MCF 10A (cell line): ENCODE data around the gene CXCL12. TPM values are rescaled to one million over a fixed set of nuclear protein-coding genes. Genes with fewer than 3 reads are reported as not detected.

Experiments
- BruUV-seq: library from RNA; stranded (reverse); fragments of 400-500 nt; replicated peaks from 2 replicates; lab custom pipeline; 2021; lab: Mats Ljungman, UMichigan
- CTCF ChIA-PET: fragments of 300-600 bp; sonication (Branson Sonifier 250); formaldehyde crosslinking; extraction: SDS; loops from one replicate; lab custom pipeline; 2021; ENCODE audit warnings: antibody characterized with exemption, inconsistent platforms; lab: Yijun Ruan, JAX
- POLR2A ChIA-PET: fragments of 300-600, 350-650 bp; sonication (Branson Sonifier 250); formaldehyde crosslinking; extraction: SDS; loops from one replicate; lab custom pipeline; 2020; ENCODE audit warnings: antibody characterized with exemption, inconsistent platforms; lab: Yijun Ruan, JAX
- DNase-seq: peaks from one replicate; pipeline ENCODE4 v3.0.0-alpha.2; 2018; ENCODE audit not compliant: unreplicated experiment
- H3K27ac Mint-ChIP-seq: one replicate; pipeline ENCODE4 v1.8.0; 2022; ENCODE audit warnings: mild to moderate bottlenecking, low read depth, mixed read lengths; ENCODE audit not compliant: unreplicated experiment
- H3K27me3 Mint-ChIP-seq: one replicate; pipeline ENCODE4 v1.8.0; 2022; ENCODE audit warnings: mixed read lengths; ENCODE audit not compliant: insufficient read depth, unreplicated experiment
- H3K36me3 Mint-ChIP-seq: one replicate; pipeline ENCODE4 v1.8.0; 2022; ENCODE audit warnings: mild to moderate bottlenecking, moderate library complexity, mixed read lengths; ENCODE audit not compliant: insufficient read depth, unreplicated experiment
- H3K4me1 Mint-ChIP-seq: one replicate; pipeline ENCODE4 v1.8.0; 2022; ENCODE audit warnings: mixed read lengths; ENCODE audit not compliant: insufficient read depth, unreplicated experiment
- H3K4me3 Mint-ChIP-seq: one replicate; pipeline ENCODE4 v1.8.0; 2022; ENCODE audit warnings: mild to moderate bottlenecking, moderate library complexity, mixed read lengths; ENCODE audit not compliant: unreplicated experiment
- H3K9me3 Mint-ChIP-seq: one replicate; pipeline ENCODE4 v1.8.0; 2022; ENCODE audit warnings: mixed read lengths; ENCODE audit not compliant: unreplicated experiment
- CTCF ChIP-seq: fragments of 200-600 bp; IDR thresholded peaks from one replicate; pipeline ENCODE4 v1.8.0; 2022; ENCODE audit warnings: antibody characterized with exemption, mild to moderate bottlenecking; ENCODE audit not compliant: unreplicated experiment
- intact Hi-C: fragments of 100-400 bp; cut with micrococcal nuclease; formaldehyde crosslinking; loops from 2 replicates; pipeline ENCODE4 v1.14.1; 2022
- total RNA-seq: library from RNA; stranded (reverse); gene quantifications from 2 replicates; pipeline ENCODE4 v1.2.3, GENCODE V29; 2022

Gene CXCL12
- total RNA-seq, 1 experiment from 2014 or later = not detected

DNA sequence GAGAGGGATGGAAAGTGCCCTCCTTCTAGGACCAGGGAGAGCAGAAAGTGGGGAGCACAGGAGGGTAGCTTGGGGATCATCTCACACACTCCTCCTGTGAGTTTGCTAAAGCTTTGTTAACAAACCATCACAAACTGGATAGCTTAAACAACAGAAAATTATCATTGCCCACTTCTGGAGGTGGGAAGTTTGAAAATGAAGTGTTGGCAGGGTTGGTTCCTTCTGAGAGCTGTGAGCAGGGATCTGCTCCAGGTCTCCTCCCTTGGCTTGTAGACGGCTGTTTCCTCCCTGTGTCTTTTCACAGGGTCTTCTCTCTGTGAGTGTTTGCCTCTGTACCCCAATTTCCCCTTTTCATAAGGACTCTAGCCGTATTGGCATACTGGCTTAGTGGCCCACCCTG lies 32.0 kb upstream of the CXCL12 start:
- Mint-ChIP-seq H3K4me3 (no peak overlapping the region), H3K36me3 (no peaks in the 10 kb centered on the region), H3K27ac (peak overlapping the region; percentile 40), H3K4me1 (no peaks in the 10 kb centered on the region), H3K9me3 (peaks cover 15% of the 10 kb centered on the region), H3K27me3 (no peaks in the 10 kb centered on the region)
- TF ChIP-seq CTCF = no peak
- POLR2A ChIA-PET = no interaction called here
- BruUV-seq = no TSS peak
- CTCF ChIA-PET = interaction anchor here (0.6 kb wide), 1 partner anchor 584 kb away, joined by 3 read pairs; no protein-coding TSS in a partner anchor
- no peak for DNase-seq
- intact Hi-C loops = no loop called here

DNA sequence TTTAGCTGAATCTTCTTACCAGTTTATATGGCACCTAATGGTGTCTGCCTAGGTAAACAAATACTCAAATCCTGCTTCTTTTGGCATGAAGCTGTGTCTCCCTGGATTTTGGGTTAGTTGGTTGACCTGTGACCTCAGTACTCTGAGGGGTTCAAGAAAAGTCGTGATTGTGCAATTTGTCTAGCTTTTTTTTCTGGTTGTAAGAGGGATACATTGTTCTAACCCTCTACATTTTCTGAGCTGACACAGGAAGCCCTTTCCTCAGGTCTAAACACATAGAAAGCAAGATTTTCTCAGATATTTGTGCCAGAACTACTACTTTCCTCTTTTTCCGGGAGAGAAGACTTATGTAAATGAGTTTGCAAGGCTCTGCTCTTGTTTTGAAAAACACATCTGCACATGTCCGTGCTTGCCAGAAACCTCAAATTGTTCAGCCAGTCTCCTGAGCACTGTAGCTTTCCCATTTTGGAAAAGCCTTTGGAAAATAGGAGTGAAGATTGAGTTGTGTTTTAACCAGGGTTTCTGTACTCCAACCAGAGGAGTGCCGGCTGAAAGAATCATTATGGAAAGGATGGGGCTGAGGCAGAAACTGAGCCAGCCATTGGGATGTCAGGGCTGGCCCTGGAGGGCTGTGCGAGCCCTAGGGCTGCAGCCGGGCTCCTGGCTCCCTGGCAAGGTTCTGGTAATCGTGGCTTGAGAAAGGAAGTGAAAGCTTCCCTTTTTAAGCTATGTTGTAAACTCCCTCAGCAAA lies 31.3 kb upstream of the CXCL12 start:
- H3K9me3 Mint-ChIP-seq = peaks cover 15% of the 10 kb centered on the region
- TF ChIP-seq CTCF = no peak
- BruUV-seq = no TSS peak

GRCh38 chr10:44415121-44415520 lies 30.2 kb upstream of the CXCL12 start:
- intact Hi-C loops = no loop called here
- Mint-ChIP-seq H3K36me3 (no peaks in the 10 kb centered on the region), H3K4me3 (no peak overlapping the region), H3K4me1 (no peaks in the 10 kb centered on the region), H3K9me3 (peaks cover 20% of the 10 kb centered on the region), H3K27ac (no peak overlapping the region), H3K27me3 (no peaks in the 10 kb centered on the region)
- CTCF ChIA-PET = interaction anchor here (0.6 to 1.2 kb wide), 2 partner anchors 9 to 63 kb away, joined by 3 read pairs; no protein-coding TSS in a partner anchor
- BruUV-seq = no TSS peak
- POLR2A ChIA-PET = no interaction called here
- no peak for DNase-seq
- no peak for TF ChIP-seq CTCF

More for the DNA sequence above, 31.3 kb upstream of the CXCL12 start:
- intact Hi-C loops = no loop called here
- Mint-ChIP-seq H3K27ac (peak overlapping the region; percentile 40), H3K4me1 (no peaks in the 10 kb centered on the region), H3K4me3 (peak overlapping the region; percentile 48), H3K27me3 (no peaks in the 10 kb centered on the region), H3K36me3 (no peaks in the 10 kb centered on the region)
- CTCF ChIA-PET = interaction anchor here (0.6 kb wide), 1 partner anchor 583 kb away, joined by 3 read pairs; no protein-coding TSS in a partner anchor
- POLR2A ChIA-PET = no interaction called here
- DNase-seq = no peak

- H3K27me3 Mint-ChIP-seq = peaks cover 10% of the 10 kb centered on the region
- H3K4me1 Mint-ChIP-seq = no peaks in the 10 kb centered on the region
- CTCF ChIA-PET = no interaction called here
- peaks cover 21% of the 10 kb centered on the region for H3K9me3 Mint-ChIP-seq
- TF ChIP-seq CTCF = no peak
- no peak overlapping the region for H3K27ac Mint-ChIP-seq
- POLR2A ChIA-PET = no interaction called here
- intact Hi-C loops = no loop called here
- no TSS peak for BruUV-seq
- no peak for DNase-seq
- H3K36me3 Mint-ChIP-seq = no peaks in the 10 kb centered on the region
- no peak overlapping the region for H3K4me3 Mint-ChIP-seq
Observed at GRCh38 chr10:44413416-44413815, 28.5 kb upstream of the CXCL12 start.
